Testis (tissue), 3 donors: ENCODE measurements around the gene CPD. TPM values are rescaled to one million over a fixed set of nuclear protein-coding genes. Genes with fewer than 3 reads are reported as not detected.
"Not testable (repeated sequence)": the region's sequence is repeated elsewhere in the genome, so short reads cannot be mapped to it uniquely, and the experiment has no call there.

Experiments used
- DNase-seq: peaks from one replicate; pipeline ENCODE4 v3.0.0-alpha.2; 2019
- H3K27ac ChIP-seq, 2 donors: fragments of 200-600 bp; sonication (generic); one replicate each; pipeline ENCODE4 v1.5.1; 2019
- H3K27me3 ChIP-seq: fragments of 200-600 bp; sonication (generic); one replicate; pipeline ENCODE4 v1.5.1; 2019
- H3K36me3 ChIP-seq: fragments of 200-600 bp; sonication (generic); one replicate; pipeline ENCODE4 v1.5.1; 2017; ENCODE audit warnings: low read depth; ENCODE audit errors: missing control alignments
- H3K4me1 ChIP-seq: fragments of 200-600 bp; sonication (generic); one replicate; pipeline ENCODE4 v1.5.1; 2019
- H3K4me3 ChIP-seq, 2 donors: fragments of 200-600 bp; sonication (generic); one replicate each; pipeline ENCODE4 v1.5.1; 2017 to 2019
- H3K9me3 ChIP-seq: fragments of 200-600 bp; sonication (generic); one replicate; pipeline ENCODE4 v1.5.1; 2017
- CTCF ChIP-seq, 3 experiments: fragments of 450-650 bp in 2 of 3; fragments of 200-600 bp in 1 of 3; sonication (generic) in 1 of 3; IDR thresholded peaks; one replicate each; pipeline ENCODE4 v1.5.1; 2016 to 2019; ENCODE audit warnings: antibody characterized with exemption in 3 of 3, mild to moderate bottlenecking in 2 of 3, moderate library complexity in 1 of 3
- POLR2A ChIP-seq: fragments of 450-650 bp; IDR thresholded peaks from one replicate; pipeline ENCODE4 v1.6.1; 2017; ENCODE audit warnings: antibody characterized with exemption, mild to moderate bottlenecking, moderate library complexity
- WGBS, 2 donors: methylation state at CpG; one replicate each; pipeline ENCODE4 v1.1.5; 2018; 5-methylcytosine and 5-hydroxymethylcytosine counted together
- intact Hi-C: fragments of 100-400 bp; cut with DNase I; formaldehyde crosslinking; loops from one replicate; pipeline ENCODE4 v1.15.1; 2023; ENCODE audit warnings: low total_unique reads
- polyA plus RNA-seq: library from polyadenylated mRNA; stranded (reverse); fragments of 350-450 nt; fragmentation: Illumina TruSeq; extraction: RNeasy Lipid Tissue Mini Kit (QIAGEN cat#74804); gene quantifications from one replicate; pipeline ENCODE4 v1.2.3, GENCODE V29; 2014; ENCODE audit warnings: low read depth, low replicate concordance; ENCODE audit not compliant: insufficient read depth
- total RNA-seq, 2 donors: library from RNA; depleted of rRNA; stranded (reverse); fragments of >200 nt; gene quantifications; one replicate each; pipeline ENCODE4 v1.2.3, GENCODE V29; 2016

CPD gene
- total and polyA plus RNA-seq, 3 donors from 2014 or later = 108 to 194 (median 134) TPM

GRCh38 chr17:30345527-30346075 lies 33.1 kb upstream of the CPD start:
- Histone ChIP-seq H3K9me3 (no peaks in the 10 kb centered on the region), H3K27ac (peak overlapping the region; percentile 51 to 74), H3K4me1 (peaks cover 21% of the 10 kb centered on the region), H3K36me3 (no peaks in the 10 kb centered on the region), H3K4me3 (no peak overlapping the region), H3K27me3 (no peaks in the 10 kb centered on the region)
- intact Hi-C loops = no loop called here
- TF ChIP-seq POLR2A (no peak), CTCF (IDR thresholded peaks at IDR 0.05) (no peak)
- 87 to 100% methylated on average over 2 to 4 of the region's 4 CpGs for WGBS, 2 donors
- DNase-seq = no peak

- Histone ChIP-seq H3K9me3 (no peaks in the 10 kb centered on the region), H3K36me3 (no peaks in the 10 kb centered on the region), H3K4me3 (no peak overlapping the region), H3K27ac (no peak overlapping the region), H3K4me1 (peaks cover 21% of the 10 kb centered on the region), H3K27me3 (no peaks in the 10 kb centered on the region)
- DNase-seq = no peak
- WGBS, 2 donors = 88 to 92% methylated on average over 3 of the region's 3 CpGs
- TF ChIP-seq POLR2A (no peak), CTCF (IDR thresholded peaks at IDR 0.05) (no peak)
- intact Hi-C loops = no loop called here
These were observed 32.4 kb upstream of the CPD start for GRCh38 chr17:30346221-30346795.

- TF ChIP-seq CTCF (IDR thresholded peaks at IDR 0.05) (no peak), POLR2A (no peak)
- Histone ChIP-seq H3K4me3 (no peak overlapping the region), H3K27ac (no peak overlapping the region), H3K27me3 (no peaks in the 10 kb centered on the region), H3K9me3 (no peaks in the 10 kb centered on the region), H3K36me3 (no peaks in the 10 kb centered on the region), H3K4me1 (peaks cover 21% of the 10 kb centered on the region)
- intact Hi-C loops = no loop called here
- WGBS, 2 donors = 63 to 81% methylated on average over 4 of the region's 4 CpGs
- no peak for DNase-seq
These were observed 31.2 kb upstream of the CPD start for GRCh38 chr17:30347488-30347887.

GRCh38 chr17:30349252-30349651 lies 29.5 kb upstream of the CPD start:
- TF ChIP-seq POLR2A (no peak), CTCF (IDR thresholded peaks at IDR 0.05) (no peak)
- intact Hi-C loops = no loop called here
- WGBS, 2 donors = 93 to 96% methylated on average over 1 of the region's 1 CpG

GRCh38 chr17:30351263-30351662 lies 27.5 kb upstream of the CPD start:
- 85 to 98% methylated on average over 4 of the region's 4 CpGs for WGBS, 2 donors
- H3K4me1 ChIP-seq, DNase-seq, intact Hi-C loops, H3K9me3 ChIP-seq, H3K27me3 ChIP-seq, H3K4me3 ChIP-seq, H3K36me3 ChIP-seq, H3K27ac ChIP-seq: not testable (repeated sequence)

More at GRCh38 chr17:30349252-30349651, 29.5 kb upstream of the CPD start:
- Histone ChIP-seq H3K27me3 (no peaks in the 10 kb centered on the region), H3K27ac (no peak overlapping the region), H3K4me1 (peaks cover 12% of the 10 kb centered on the region), H3K36me3 (no peaks in the 10 kb centered on the region), H3K9me3 (no peaks in the 10 kb centered on the region), H3K4me3 (no peak overlapping the region)
- no peak for DNase-seq
